Chondrocyte (in vitro differentiated cells): Measurements from ENCODE around the gene DCLK2. TPM values are rescaled to one million over a fixed set of nuclear protein-coding genes. Genes with fewer than 3 reads are reported as not detected.
A peak's percentile ranks its signal among the peaks of the same experiment; 100 is the strongest.

Experiments
- DNase-seq: peaks from one replicate; pipeline ENCODE4 v3.0.0; 2021; ENCODE audit warnings: mixed read lengths, low spot score
- H3K27ac Mint-ChIP-seq: one replicate; pipeline ENCODE4 v1.8.0; 2021; ENCODE audit warnings: mild to moderate bottlenecking, moderate library complexity, mixed read lengths; ENCODE audit not compliant: unreplicated experiment
- H3K27me3 Mint-ChIP-seq: 2 replicates; pipeline ENCODE4 v1.8.0; 2021; ENCODE audit warnings: low read depth, mixed read lengths
- H3K36me3 Mint-ChIP-seq: 2 replicates; pipeline ENCODE4 v1.8.0; 2021; ENCODE audit warnings: low read depth, mixed read lengths
- H3K4me1 Mint-ChIP-seq: 2 replicates; pipeline ENCODE4 v1.8.0; 2021; ENCODE audit warnings: low read depth, mild to moderate bottlenecking, mixed read lengths
- H3K4me3 Mint-ChIP-seq: one replicate; pipeline ENCODE4 v1.8.0; 2021; ENCODE audit warnings: mild to moderate bottlenecking, moderate library complexity, mixed read lengths; ENCODE audit not compliant: unreplicated experiment
- H3K9me3 Mint-ChIP-seq: 2 replicates; pipeline ENCODE4 v1.8.0; 2021; ENCODE audit warnings: low read depth, mixed read lengths
- CTCF ChIP-seq: fragments of 200-600 bp; sonication (generic); IDR thresholded peaks from 2 replicates; pipeline ENCODE4 v1.5.0; 2021; ENCODE audit warnings: antibody characterized with exemption, mild to moderate bottlenecking, moderate library complexity
- total RNA-seq: library from RNA; stranded (reverse); gene quantifications from 3 replicates; pipeline ENCODE4 v1.2.1, GENCODE V29; 2021

Gene DCLK2
- total RNA-seq, 1 donor from 2014 or later, result 20.0 TPM

GRCh38 chr4:150250998-150251651 is 172.9 kb downstream of the DCLK2 start:
- H3K27ac Mint-ChIP-seq, result no peak overlapping the region
- peaks cover 22% of the 10 kb centered on the region for H3K36me3 Mint-ChIP-seq
- no peak for DNase-seq
- no peaks in the 10 kb centered on the region for H3K9me3 Mint-ChIP-seq
- H3K4me3 Mint-ChIP-seq, result no peak overlapping the region
- peaks cover 14% of the 10 kb centered on the region for H3K4me1 Mint-ChIP-seq
- TF ChIP-seq CTCF, result no peak
- H3K27me3 Mint-ChIP-seq, result no peaks in the 10 kb centered on the region

- peak overlapping the region; percentile 57 for H3K27ac Mint-ChIP-seq
- no peaks in the 10 kb centered on the region for H3K9me3 Mint-ChIP-seq
- no peak for DNase-seq
- peaks cover 27% of the 10 kb centered on the region for H3K36me3 Mint-ChIP-seq
- TF ChIP-seq CTCF, result no peak
- H3K27me3 Mint-ChIP-seq, result no peaks in the 10 kb centered on the region
- H3K4me3 Mint-ChIP-seq, result no peak overlapping the region
- H3K4me1 Mint-ChIP-seq, result peaks cover 12% of the 10 kb centered on the region
Measured at GRCh38 chr4:150251752-150252190, 173.5 kb downstream of the DCLK2 start.

GRCh38 chr4:150252306-150252705 is 174.1 kb downstream of the DCLK2 start:
- Mint-ChIP-seq H3K4me1 (peaks cover 8% of the 10 kb centered on the region), H3K27ac (no peak overlapping the region), H3K36me3 (peaks cover 27% of the 10 kb centered on the region), H3K27me3 (no peaks in the 10 kb centered on the region), H3K9me3 (no peaks in the 10 kb centered on the region), H3K4me3 (no peak overlapping the region)
- TF ChIP-seq CTCF, result no peak
- no peak for DNase-seq

GRCh38 chr4:150252741-150253140 is 174.5 kb downstream of the DCLK2 start:
- H3K9me3 Mint-ChIP-seq, result no peaks in the 10 kb centered on the region
- H3K4me3 Mint-ChIP-seq, result no peak overlapping the region

GRCh38 chr4:150253416-150253815 is 175.2 kb downstream of the DCLK2 start:
- no peak for TF ChIP-seq CTCF
- Mint-ChIP-seq H3K4me1 (peaks cover 6% of the 10 kb centered on the region), H3K9me3 (no peaks in the 10 kb centered on the region), H3K36me3 (peaks cover 25% of the 10 kb centered on the region), H3K4me3 (no peak overlapping the region), H3K27ac (no peak overlapping the region), H3K27me3 (no peaks in the 10 kb centered on the region)
- DNase-seq, result no peak

More at GRCh38 chr4:150252741-150253140, 174.5 kb downstream of the DCLK2 start:
- Mint-ChIP-seq H3K36me3 (peaks cover 26% of the 10 kb centered on the region), H3K27ac (peak overlapping the region; percentile 41), H3K4me1 (peaks cover 4% of the 10 kb centered on the region), H3K27me3 (no peaks in the 10 kb centered on the region)
- DNase-seq, result no peak
- TF ChIP-seq CTCF, result no peak
